ENCODE results near the gene PPM1N. TPM values are rescaled to one million over a fixed set of nuclear protein-coding genes. Genes with fewer than 3 reads are reported as not detected.

PPM1N gene
- total and polyA plus RNA-seq, 4 donors: 0.79 to 2.1 (median 1.6) TPM

- peaks cover 46% of the 10 kb centered on the region for H3K4me1 ChIP-seq (ENCODE audit: control insufficient read depth, insufficient read depth, low read length)
- H3K9me3 ChIP-seq (ENCODE audit: control insufficient read depth, insufficient read depth, low read length): no peaks in the 10 kb centered on the region
- 59% methylated on average over 14 of the region's 33 CpGs for WGBS (ENCODE audit: insufficient coverage)
- peaks cover 56% of the 10 kb centered on the region for H3K27me3 ChIP-seq (ENCODE audit: control insufficient read depth, insufficient read depth, low read length)
- peak overlapping the region; percentile 84 for H3K27ac ChIP-seq (ENCODE audit: low read depth, low read length)
- no peak for DNase-seq (ENCODE audit: low read depth in 4 of 6, low spot score in 6 of 6)
- peak overlapping the region; percentile 82 for H3K4me3 ChIP-seq (ENCODE audit: low read depth, low read length)
- H3K36me3 ChIP-seq (ENCODE audit: control insufficient read depth, insufficient read depth, low read length): no peaks in the 10 kb centered on the region
Measured at GRCh38 chr19:45469945-45470761, 28.1 kb upstream of the PPM1N start.

- Histone ChIP-seq H3K9me3 (ENCODE audit: control insufficient read depth, insufficient read depth, low read length) (no peaks in the 10 kb centered on the region), H3K27me3 (ENCODE audit: control insufficient read depth, insufficient read depth, low read length) (peaks cover 57% of the 10 kb centered on the region), H3K4me3 (ENCODE audit: low read depth, low read length) (no peak overlapping the region)
Measured at GRCh38 chr19:45470762-45471081, 27.5 kb upstream of the PPM1N start.

GRCh38 chr19:45471111-45471930, 26.9 kb upstream of the PPM1N start:
- H3K36me3 ChIP-seq (ENCODE audit: control insufficient read depth, insufficient read depth, low read length): no peaks in the 10 kb centered on the region
- no peak for DNase-seq (ENCODE audit: low read depth in 4 of 6, low spot score in 6 of 6)
- 77% methylated on average over 4 of the region's 16 CpGs for WGBS (ENCODE audit: insufficient coverage)
- H3K27ac ChIP-seq (ENCODE audit: low read depth, low read length): no peak overlapping the region
- H3K9me3 ChIP-seq (ENCODE audit: control insufficient read depth, insufficient read depth, low read length): no peaks in the 10 kb centered on the region
- no peak overlapping the region for H3K4me3 ChIP-seq (ENCODE audit: low read depth, low read length)
- peaks cover 46% of the 10 kb centered on the region for H3K4me1 ChIP-seq (ENCODE audit: control insufficient read depth, insufficient read depth, low read length)
- peaks cover 60% of the 10 kb centered on the region for H3K27me3 ChIP-seq (ENCODE audit: control insufficient read depth, insufficient read depth, low read length)

More at GRCh38 chr19:45470762-45471081, 27.5 kb upstream of the PPM1N start:
- Histone ChIP-seq H3K27ac (ENCODE audit: low read depth, low read length) (no peak overlapping the region), H3K4me1 (ENCODE audit: control insufficient read depth, insufficient read depth, low read length) (peaks cover 46% of the 10 kb centered on the region), H3K36me3 (ENCODE audit: control insufficient read depth, insufficient read depth, low read length) (no peaks in the 10 kb centered on the region)
- WGBS (ENCODE audit: insufficient coverage): 94% methylated on average over 12 of the region's 15 CpGs
- DNase-seq (ENCODE audit: low read depth in 4 of 6, low spot score in 6 of 6): no peak

GRCh38 chr19:45471931-45472562, 26.2 kb upstream of the PPM1N start:
- Histone ChIP-seq H3K27ac (ENCODE audit: low read depth, low read length) (no peak overlapping the region), H3K36me3 (ENCODE audit: control insufficient read depth, insufficient read depth, low read length) (no peaks in the 10 kb centered on the region), H3K4me1 (ENCODE audit: control insufficient read depth, insufficient read depth, low read length) (peaks cover 45% of the 10 kb centered on the region), H3K9me3 (ENCODE audit: control insufficient read depth, insufficient read depth, low read length) (no peaks in the 10 kb centered on the region), H3K27me3 (ENCODE audit: control insufficient read depth, insufficient read depth, low read length) (peaks cover 63% of the 10 kb centered on the region), H3K4me3 (ENCODE audit: low read depth, low read length) (peak overlapping the region; percentile 18)
- WGBS (ENCODE audit: insufficient coverage): 54% methylated on average over 6 of the region's 7 CpGs
- no peak for DNase-seq (ENCODE audit: low read depth in 4 of 6, low spot score in 6 of 6)

- Histone ChIP-seq H3K4me1 (ENCODE audit: control insufficient read depth, insufficient read depth, low read length) (peaks cover 41% of the 10 kb centered on the region), H3K27ac (ENCODE audit: low read depth, low read length) (no peak overlapping the region), H3K9me3 (ENCODE audit: control insufficient read depth, insufficient read depth, low read length) (no peaks in the 10 kb centered on the region), H3K4me3 (ENCODE audit: low read depth, low read length) (peak overlapping the region; percentile 18), H3K36me3 (ENCODE audit: control insufficient read depth, insufficient read depth, low read length) (no peaks in the 10 kb centered on the region), H3K27me3 (ENCODE audit: control insufficient read depth, insufficient read depth, low read length) (peaks cover 63% of the 10 kb centered on the region)
- peak in 1 of 6 donors; percentile 52 for DNase-seq (ENCODE audit: low read depth in 4 of 6, low spot score in 6 of 6)
- WGBS (ENCODE audit: insufficient coverage): 3% methylated on average over 36 of the region's 44 CpGs
Measured at GRCh38 chr19:45472563-45473366, 25.5 kb upstream of the PPM1N start.

GRCh38 chr19:45473367-45473681, 24.9 kb upstream of the PPM1N start:
- Histone ChIP-seq H3K9me3 (ENCODE audit: control insufficient read depth, insufficient read depth, low read length) (no peaks in the 10 kb centered on the region), H3K27me3 (ENCODE audit: control insufficient read depth, insufficient read depth, low read length) (peaks cover 63% of the 10 kb centered on the region), H3K27ac (ENCODE audit: low read depth, low read length) (no peak overlapping the region), H3K36me3 (ENCODE audit: control insufficient read depth, insufficient read depth, low read length) (no peaks in the 10 kb centered on the region), H3K4me3 (ENCODE audit: low read depth, low read length) (no peak overlapping the region), H3K4me1 (ENCODE audit: control insufficient read depth, insufficient read depth, low read length) (peaks cover 41% of the 10 kb centered on the region)
- WGBS (ENCODE audit: insufficient coverage): 24% methylated on average over 3 of the region's 5 CpGs
- no peak for DNase-seq (ENCODE audit: low read depth in 4 of 6, low spot score in 6 of 6)

GRCh38 chr19:45473682-45474605, 24.3 kb upstream of the PPM1N start:
- no peak overlapping the region for H3K4me3 ChIP-seq (ENCODE audit: low read depth, low read length)
- peaks cover 36% of the 10 kb centered on the region for H3K4me1 ChIP-seq (ENCODE audit: control insufficient read depth, insufficient read depth, low read length)
- no peaks in the 10 kb centered on the region for H3K9me3 ChIP-seq (ENCODE audit: control insufficient read depth, insufficient read depth, low read length)
- H3K27ac ChIP-seq (ENCODE audit: low read depth, low read length): no peak overlapping the region
- DNase-seq (ENCODE audit: low read depth in 4 of 6, low spot score in 6 of 6): peak in 1 of 6 donors; percentile 59
- WGBS (ENCODE audit: insufficient coverage): 51% methylated on average over 8 of the region's 27 CpGs
- no peaks in the 10 kb centered on the region for H3K36me3 ChIP-seq (ENCODE audit: control insufficient read depth, insufficient read depth, low read length)
- H3K27me3 ChIP-seq (ENCODE audit: control insufficient read depth, insufficient read depth, low read length): peaks cover 63% of the 10 kb centered on the region

GRCh38 chr19:45474606-45475521, 23.4 kb upstream of the PPM1N start:
- Histone ChIP-seq H3K36me3 (ENCODE audit: control insufficient read depth, insufficient read depth, low read length) (no peaks in the 10 kb centered on the region), H3K27me3 (ENCODE audit: control insufficient read depth, insufficient read depth, low read length) (peaks cover 63% of the 10 kb centered on the region), H3K9me3 (ENCODE audit: control insufficient read depth, insufficient read depth, low read length) (no peaks in the 10 kb centered on the region), H3K4me1 (ENCODE audit: control insufficient read depth, insufficient read depth, low read length) (peaks cover 28% of the 10 kb centered on the region), H3K27ac (ENCODE audit: low read depth, low read length) (no peak overlapping the region), H3K4me3 (ENCODE audit: low read depth, low read length) (no peak overlapping the region)
- WGBS (ENCODE audit: insufficient coverage): 67% methylated on average over 13 of the region's 28 CpGs
- DNase-seq (ENCODE audit: low read depth in 4 of 6, low spot score in 6 of 6): peak in 1 of 6 donors; percentile 64
